IMR-90 (cell line): ENCODE data around the gene CPTP. TPM values are rescaled to one million over a fixed set of nuclear protein-coding genes. Genes with fewer than 3 reads are reported as not detected.

Source experiments
- ATAC-seq: fragments of 200-7000 bp; cut with Tn5 transposase; 2 replicates; pipeline ENCODE4 v1.9.1; 2020; ENCODE audit warnings: low read depth, mild to moderate bottlenecking, moderate library complexity
- BruUV-seq: library from RNA; stranded (reverse); fragments of 400-500 nt; replicated peaks from 2 replicates; lab custom pipeline; 2021; lab: Mats Ljungman, UMichigan
- CTCF ChIA-PET: fragments of 300-600 bp; formaldehyde crosslinking; extraction: SDS; loops from one replicate; lab custom pipeline; 2021; ENCODE audit warnings: antibody characterized with exemption; lab: Yijun Ruan, JAX
- POLR2A ChIA-PET: fragments of 300-600 bp; sonication (Branson Sonifier 250); formaldehyde crosslinking; loops from one replicate; lab custom pipeline; 2022; ENCODE audit warnings: antibody characterized with exemption; ENCODE audit not compliant: unreplicated experiment; lab: Charles Lee
- DNase-seq: peaks from one replicate; pipeline ENCODE4 v3.0.0; 2013
- H2AFZ ChIP-seq: replicated peaks from 2 replicates; pipeline ENCODE3; 2013; ENCODE audit warnings: low read length, mild to moderate bottlenecking; ENCODE audit not compliant: poor library complexity
- H2AK5ac ChIP-seq: 2 replicates; pipeline ENCODE4 v1.6.1; 2013; ENCODE audit warnings: low read depth, low read length, inconsistent platforms
- H2AK9ac ChIP-seq: replicated peaks from 2 replicates; pipeline ENCODE3; 2013; ENCODE audit warnings: mild to moderate bottlenecking, low read depth, low read length, moderate library complexity; ENCODE audit not compliant: poor library complexity
- H2BK120ac ChIP-seq: 2 replicates; pipeline ENCODE4 v1.6.1; 2013; ENCODE audit warnings: low read depth, low read length, inconsistent platforms
- H2BK15ac ChIP-seq: 3 replicates; pipeline ENCODE4 v1.6.1; 2013; ENCODE audit warnings: low read depth, low read length, inconsistent platforms
- H2BK20ac ChIP-seq: 2 replicates; pipeline ENCODE4 v1.6.1; 2013; ENCODE audit warnings: low read depth, mild to moderate bottlenecking, inconsistent platforms, low read length, moderate library complexity
- H2BK5ac ChIP-seq: 2 replicates; pipeline ENCODE4 v1.6.1; 2013; ENCODE audit warnings: mild to moderate bottlenecking, low read depth, low read length, inconsistent platforms; ENCODE audit not compliant: poor library complexity, severe bottlenecking
- H3K14ac ChIP-seq: replicated peaks from 2 replicates; pipeline ENCODE4 v1.6.1; 2013; ENCODE audit warnings: low read depth, low read length, inconsistent platforms
- H3K18ac ChIP-seq: 2 replicates; pipeline ENCODE4 v1.6.1; 2013; ENCODE audit warnings: low read depth, low read length, control low read depth
- H3K23ac ChIP-seq: 2 replicates; pipeline ENCODE4 v1.6.1; 2013; ENCODE audit warnings: low read depth, low read length, inconsistent platforms
- H3K27ac ChIP-seq: 2 replicates; pipeline ENCODE4 v1.5.1; 2013; ENCODE audit warnings: mild to moderate bottlenecking, control low read depth, low read length; ENCODE audit not compliant: insufficient read depth
- H3K27me3 ChIP-seq: 2 replicates; pipeline ENCODE4 v1.6.1; 2013; ENCODE audit warnings: low read length; ENCODE audit not compliant: control insufficient read depth, insufficient read depth
- H3K36me3 ChIP-seq: 2 replicates; pipeline ENCODE4 v1.6.1; 2013; ENCODE audit warnings: low read length, mixed read lengths; ENCODE audit not compliant: control insufficient read depth, insufficient read depth
- H3K4ac ChIP-seq: 2 replicates; pipeline ENCODE4 v1.6.1; 2013; ENCODE audit warnings: low read depth, low read length, inconsistent platforms
- H3K4me1 ChIP-seq: 2 replicates; pipeline ENCODE4 v1.6.1; 2013; ENCODE audit warnings: low read length, mixed read lengths; ENCODE audit not compliant: control insufficient read depth, insufficient read depth
- H3K4me2 ChIP-seq: 2 replicates; pipeline ENCODE4 v1.6.1; 2013; ENCODE audit warnings: low read depth, mild to moderate bottlenecking, control low read depth, low read length, moderate library complexity
- H3K4me3 ChIP-seq: 2 replicates; pipeline ENCODE4 v1.5.1; 2013; ENCODE audit warnings: low read depth, mild to moderate bottlenecking, control low read depth, low read length, moderate library complexity; ENCODE audit not compliant: insufficient read depth
- H3K56ac ChIP-seq: 2 replicates; pipeline ENCODE4 v1.6.1; 2013; ENCODE audit warnings: low read length, inconsistent platforms; ENCODE audit not compliant: insufficient read depth; ENCODE audit errors: extremely low read depth
- H3K79me1 ChIP-seq, 2 experiments: 2 replicates each; pipeline ENCODE4 v1.6.1; 2013; ENCODE audit warnings: low read length in 2 of 2, inconsistent platforms in 1 of 2, low read depth in 1 of 2
- H3K9ac ChIP-seq: 2 replicates; pipeline ENCODE4 v1.6.1; 2013; ENCODE audit warnings: low read depth, low read length, control low read depth
- H3K9me1 ChIP-seq: 2 replicates; pipeline ENCODE4 v1.6.1; 2013; ENCODE audit warnings: low read length, inconsistent platforms; ENCODE audit not compliant: insufficient read depth
- H3K9me3 ChIP-seq: 2 replicates; pipeline ENCODE4 v1.6.1; 2013; ENCODE audit warnings: low read length; ENCODE audit not compliant: control insufficient read depth, insufficient read depth
- H4K20me1 ChIP-seq: 2 replicates; pipeline ENCODE4 v1.6.1; 2013; ENCODE audit warnings: low read length, inconsistent platforms; ENCODE audit not compliant: insufficient read depth
- H4K5ac ChIP-seq: 2 replicates; pipeline ENCODE4 v1.6.1; 2013; ENCODE audit warnings: mild to moderate bottlenecking, low read depth, low read length, control low read depth
- H4K8ac ChIP-seq, 2 experiments: 2 replicates each; pipeline ENCODE4 v1.6.1; 2013; ENCODE audit warnings: low read depth in 2 of 2, low read length in 2 of 2, control low read depth in 1 of 2, inconsistent platforms in 1 of 2
- H4K91ac ChIP-seq: 2 replicates; pipeline ENCODE4 v1.6.1; 2013; ENCODE audit warnings: low read depth, low read length, inconsistent platforms; ENCODE audit not compliant: insufficient read depth
- USF2 ChIP-seq: fragments of 150-350 bp; IDR thresholded peaks from 2 replicates; pipeline ENCODE4 v1.6.1; 2017; ENCODE audit warnings: mild to moderate bottlenecking, antibody characterized with exemption, low read length, low read depth
- WGBS, 2 experiments: methylation state at CpG; one replicate each; pipeline versions ENCODE4 v1.1.5 to v1.1.7; 2013; ENCODE audit warnings: missing lambda C conversion rate in 2 of 2; ENCODE audit not compliant: insufficient read length in 1 of 2; ENCODE audit errors: extremely low coverage in 2 of 2; 5-methylcytosine and 5-hydroxymethylcytosine counted together
- dilution Hi-C: fragments of 300-500 bp; cut with HindIII; formaldehyde crosslinking; loops from one replicate; pipeline ENCODE4 v1.14.3; 2018; ENCODE audit warnings: low sequenced_read_pairs; ENCODE audit not compliant: unreplicated experiment
- in situ Hi-C: fragments of 300-500 bp; cut with MboI; formaldehyde crosslinking; loops from 3 replicates; pipeline ENCODE4 v1.14.3; 2019; ENCODE audit warnings: low sequenced_read_pairs, inconsistent platforms, mixed read lengths
- intact Hi-C: fragments of 100-400 bp; cut with micrococcal nuclease; formaldehyde crosslinking; loops from 2 replicates; pipeline ENCODE4 v1.10.0; 2022
- polyA plus RNA-seq, 3 experiments: library from polyadenylated mRNA; depleted of rRNA; stranded (reverse); fragments of >200 nt; gene quantifications; 2 replicates each; pipeline ENCODE4 v1.2.3, GENCODE V29; 2012; ENCODE audit warnings: low replicate concordance in 1 of 3
- total RNA-seq: library from RNA; depleted of rRNA; stranded (reverse); fragments of >200 nt; gene quantifications from 2 replicates; pipeline ENCODE4 v1.2.3, GENCODE V29; 2012

The CPTP gene
- total and polyA plus RNA-seq, 2 of the 4 experiments (the other 2 are of a cell fraction) = 2.7 to 12.1 TPM

- no peak for TF ChIP-seq USF2
- dilution Hi-C loops = no loop called here
- intact Hi-C loops = no loop called here
- Histone ChIP-seq H2BK20ac (no peak overlapping the region), H3K36me3 (peaks cover 67% of the 10 kb centered on the region), H2AK5ac (no peak overlapping the region), H4K5ac (no peak overlapping the region), H3K9ac (no peak overlapping the region), H3K4me1 (peaks cover 14% of the 10 kb centered on the region), H2BK120ac (no peak overlapping the region), H3K79me1 (peaks cover 16 to 58% of the 10 kb centered on the region in 2 experiments), H3K14ac (no peak overlapping the region), H4K8ac (no peak overlapping the region), H3K4me2 (no peak overlapping the region), H4K91ac (no peak overlapping the region), H2BK15ac (no peak overlapping the region), H2AFZ (no peak overlapping the region), H3K56ac (no peak overlapping the region), H3K4me3 (no peak overlapping the region), H3K9me3 (no peaks in the 10 kb centered on the region), H3K27ac (no peak overlapping the region), H4K20me1 (peaks cover 55% of the 10 kb centered on the region), H3K23ac (no peak overlapping the region), H3K18ac (no peak overlapping the region), H2BK5ac (no peak overlapping the region), H2AK9ac (no peak overlapping the region), H3K4ac (no peak overlapping the region), H3K9me1 (peaks cover 4% of the 10 kb centered on the region), H3K27me3 (no peaks in the 10 kb centered on the region)
- ChIA-PET CTCF (no interaction called here), POLR2A (no interaction called here)
- ATAC-seq (no peak), DNase-seq (no peak)
- no TSS peak for BruUV-seq
- WGBS, 2 experiments = 99% methylated on average over 10 of the region's 15 CpGs; no CpG with 5 or more reads in 1 of the 2 experiments
- in situ Hi-C loops = no loop called here
These were observed 10.4 kb upstream of the CPTP start for GRCh38 chr1:1314237-1314586.
